Stomach (tissue), 9 donors: ENCODE measurements around the gene ZNF598. TPM values are rescaled to one million over a fixed set of nuclear protein-coding genes. Genes with fewer than 3 reads are reported as not detected.
A peak's percentile ranks its signal among the peaks of the same experiment; 100 is the strongest.

Experiments used
- DNase-seq, 2 donors: peaks; one replicate each; pipeline versions ENCODE4 v3.0.0 to v3.0.0-alpha.2; 2013 to 2019
- H3K27ac ChIP-seq, 5 donors: fragments of 200-600 bp in 4 of 5; sonication (generic) in 4 of 5; one replicate each; pipeline ENCODE4 v1.5.1; 2013 to 2019; ENCODE audit warnings: mild to moderate bottlenecking in 1 of 5, moderate library complexity in 1 of 5
- H3K27me3 ChIP-seq, 3 donors: fragments of 200-600 bp; sonication (generic); one replicate each; pipeline ENCODE4 v1.5.1; 2017 to 2019; ENCODE audit warnings: mixed run types in 1 of 3
- H3K36me3 ChIP-seq, 4 donors: fragments of 200-600 bp; sonication (generic); 1 replicate in 3 of 4; 2 replicates in 1 of 4; pipeline ENCODE4 v1.5.1; 2016 to 2019
- H3K4me1 ChIP-seq, 4 donors: fragments of 200-600 bp; sonication (generic); one replicate each; pipeline ENCODE4 v1.5.1; 2016 to 2019
- H3K4me3 ChIP-seq, 4 donors: fragments of 200-600 bp; sonication (generic) in 3 of 4; one replicate each; pipeline ENCODE4 v1.5.1; 2016 to 2019; ENCODE audit warnings: mild to moderate bottlenecking in 1 of 4
- H3K9me3 ChIP-seq, 4 donors: fragments of 200-600 bp; sonication (generic); one replicate each; pipeline ENCODE4 v1.5.1; 2016 to 2019
- CTCF ChIP-seq, 7 experiments: fragments of 450-650 bp in 4 of 7; fragments of 200-600 bp in 3 of 7; sonication (generic) in 3 of 7; IDR thresholded peaks; one replicate each; pipeline ENCODE4 v1.5.1; 2016 to 2019; ENCODE audit warnings: antibody characterized with exemption in 7 of 7, control low read depth in 2 of 7, mild to moderate bottlenecking in 1 of 7
- EP300 ChIP-seq: sonication (generic); formaldehyde crosslinking; IDR thresholded peaks from one replicate; pipeline ENCODE4 v1.6.1; 2017; ENCODE audit warnings: antibody characterized with exemption
- POLR2A ChIP-seq, 4 donors: fragments of 450-650 bp; IDR thresholded peaks; one replicate each; pipeline ENCODE4 v1.6.1; 2016; ENCODE audit warnings: antibody characterized with exemption in 4 of 4, control low read depth in 2 of 4, mild to moderate bottlenecking in 1 of 4, moderate library complexity in 1 of 4
- POLR2AphosphoS5 ChIP-seq, 3 donors: sonication (generic); formaldehyde crosslinking; IDR thresholded peaks; one replicate each; pipeline ENCODE4 v1.6.1; 2016; ENCODE audit warnings: antibody characterized with exemption in 3 of 3
- WGBS, 5 donors: extraction: QIAGEN DNeasy Blood & Tissue Kit in 3 of 5; methylation state at CpG; one replicate each; pipeline versions ENCODE4 v1.1.5 to v1.1.7; 2013 to 2018; 5-methylcytosine and 5-hydroxymethylcytosine counted together
- intact Hi-C: fragments of 100-400 bp; cut with DNase I; formaldehyde crosslinking; loops from one replicate; pipeline ENCODE4 v1.15.1; 2023; ENCODE audit warnings: low total_unique reads
- polyA plus RNA-seq, 3 donors: library from polyadenylated mRNA; stranded (reverse); fragments of 200-250 nt; gene quantifications; one replicate each; pipeline ENCODE4 v1.2.3, GENCODE V29; 2013
- total RNA-seq, 5 donors: library from RNA; depleted of rRNA; stranded (reverse); fragments of >200 nt; gene quantifications; one replicate each; pipeline versions ENCODE4 v1.1.0 to v1.2.3, GENCODE V29; 2014 to 2016
- donor health status: healthy with polysubstance abuse.
- donor health status: Bipolar disorder and iron deficiency.
- donor health status: healthy.

Gene ZNF598
- total and polyA plus RNA-seq, 8 donors: 16.3 to 86.2 (median 26.2) TPM

- H3K4me1 ChIP-seq: peaks cover 67 to 91% (median 85%) of the 10 kb centered on the region in 4 donors
- peak overlapping the region; percentile 88 to 95 (median 90) for H3K27ac ChIP-seq
- TF ChIP-seq CTCF (IDR thresholded peaks at IDR 0.05) (no peak), POLR2AphosphoS5 (IDR thresholded peaks at IDR 0.05) (no peak), EP300 (no peak), POLR2A (IDR thresholded peaks at IDR 0.05) (no peak)
- intact Hi-C loops: no loop called here
- 48 to 68% (median 65%) methylated on average over 7 to 15 of the region's 15 CpGs for WGBS, 5 donors
- peak in 1 of 2 donors; percentile 48 for DNase-seq
- no peaks in the 10 kb centered on the region for H3K9me3 ChIP-seq
- peaks cover 0 to 1% (median 0%) of the 10 kb centered on the region in 3 donors for H3K27me3 ChIP-seq
- peak overlapping the region; percentile 31 to 41 (median 36) for H3K4me3 ChIP-seq
- H3K36me3 ChIP-seq: peaks cover 12 to 32% (median 23%) of the 10 kb centered on the region in 4 donors
Measured at GRCh38 chr16:2032285-2033056, 22.9 kb upstream of the ZNF598 start.

GRCh38 chr16:2031081-2031577 lies 21.5 kb upstream of the ZNF598 start:
- peaks cover 0 to 7% (median 0%) of the 10 kb centered on the region in 3 donors for H3K27me3 ChIP-seq
- TF ChIP-seq POLR2A (IDR thresholded peaks at IDR 0.05) (no peak), POLR2AphosphoS5 (IDR thresholded peaks at IDR 0.05) (no peak), EP300 (no peak), CTCF (IDR thresholded peaks at IDR 0.05) (no peak)
- H3K4me3 ChIP-seq: peak overlapping the region in 1 of 4 donors; percentile 6
- H3K4me1 ChIP-seq: peaks cover 67 to 88% (median 82%) of the 10 kb centered on the region in 4 donors
- peak overlapping the region; percentile 34 to 95 (median 89) for H3K27ac ChIP-seq
- peaks cover 4 to 27% (median 15%) of the 10 kb centered on the region in 4 donors for H3K36me3 ChIP-seq
- intact Hi-C loops: no loop called here
- no peaks in the 10 kb centered on the region for H3K9me3 ChIP-seq
- peak in 1 of 2 donors; percentile 20 for DNase-seq
- 50 to 65% (median 57%) methylated on average over 10 to 11 of the region's 11 CpGs for WGBS, 5 donors

- TF ChIP-seq EP300 (no peak), POLR2A (IDR thresholded peaks at IDR 0.05) (no peak)
- WGBS, 5 donors: 71 to 86% (median 85%) methylated on average over 1 to 11 of the region's 11 CpGs
- peak overlapping the region in 3 of 4 donors; percentile 72 to 92 (median 83) for H3K4me3 ChIP-seq
- H3K9me3 ChIP-seq: no peaks in the 10 kb centered on the region
- peaks cover 0 to 7% (median 0%) of the 10 kb centered on the region in 3 donors for H3K27me3 ChIP-seq
- peaks cover 59 to 82% (median 77%) of the 10 kb centered on the region in 4 donors for H3K4me1 ChIP-seq
- no peak for DNase-seq
- H3K36me3 ChIP-seq: peaks cover 4 to 27% (median 15%) of the 10 kb centered on the region in 4 donors
- peak overlapping the region in 3 of 5 donors; percentile 88 to 95 (median 92) for H3K27ac ChIP-seq
- intact Hi-C loops: no loop called here
Measured at GRCh38 chr16:2030036-2030435, 20.4 kb upstream of the ZNF598 start.

- peak overlapping the region in 3 of 5 donors; percentile 88 to 95 (median 92) for H3K27ac ChIP-seq
- peaks cover 4 to 27% (median 15%) of the 10 kb centered on the region in 4 donors for H3K36me3 ChIP-seq
- H3K9me3 ChIP-seq: no peaks in the 10 kb centered on the region
- peak overlapping the region; percentile 11 to 92 (median 78) for H3K4me3 ChIP-seq
- intact Hi-C loops: loop anchor here (10.0 kb wide), 1 partner anchor 55 kb away; no protein-coding TSS in a partner anchor
- H3K4me1 ChIP-seq: peaks cover 54 to 80% (median 72%) of the 10 kb centered on the region in 4 donors
- WGBS, 5 donors: 65 to 83% (median 73%) methylated on average over 3 to 22 of the region's 22 CpGs
- peak in 1 of 2 donors; percentile 10 for DNase-seq
- TF ChIP-seq EP300: no peak
- peaks cover 0 to 7% (median 0%) of the 10 kb centered on the region in 3 donors for H3K27me3 ChIP-seq
Measured at GRCh38 chr16:2029350-2029749, 19.7 kb upstream of the ZNF598 start.

- peak in 1 of 2 donors; percentile 56 for DNase-seq
- peak overlapping the region; percentile 11 to 92 (median 78) for H3K4me3 ChIP-seq
- WGBS, 5 donors: 47 to 66% (median 49%) methylated on average over 13 to 18 of the region's 18 CpGs
- H3K9me3 ChIP-seq: no peaks in the 10 kb centered on the region
- H3K4me1 ChIP-seq: peaks cover 51 to 81% (median 71%) of the 10 kb centered on the region in 4 donors
- H3K36me3 ChIP-seq: peaks cover 4 to 27% (median 15%) of the 10 kb centered on the region in 4 donors
- intact Hi-C loops: loop anchor here (10.0 kb wide), 1 partner anchor 56 kb away; no protein-coding TSS in a partner anchor
- H3K27me3 ChIP-seq: peaks cover 0 to 7% (median 0%) of the 10 kb centered on the region in 3 donors
- peak overlapping the region in 4 of 5 donors; percentile 81 to 95 (median 88) for H3K27ac ChIP-seq
- no peak for TF ChIP-seq POLR2A (IDR thresholded peaks at IDR 0.05)
- TF ChIP-seq EP300: no peak
- TF ChIP-seq CTCF (IDR thresholded peaks at IDR 0.05): no peak
- TF ChIP-seq POLR2AphosphoS5 (IDR thresholded peaks at IDR 0.05): no peak
Measured at GRCh38 chr16:2028620-2029220, 19.1 kb upstream of the ZNF598 start.
